B cell (primary cell): Measurements from ENCODE around the gene SNED1. TPM values are rescaled to one million over a fixed set of nuclear protein-coding genes. Genes with fewer than 3 reads are reported as not detected.

ENCODE experiments used
- ATAC-seq: fragments of 200-7000 bp; cut with Tn5 transposase; one replicate; pipeline ENCODE4 v1.10.0; 2021; ENCODE audit warnings: low read depth, mild to moderate bottlenecking, moderate number of reproducible peaks, moderate library complexity
- CTCF ChIA-PET: fragments of 350-600 bp; sonication (Branson Sonifier 250); formaldehyde crosslinking; loops from one replicate; lab custom pipeline; 2021; ENCODE audit warnings: antibody characterized with exemption, inconsistent platforms; lab: Charles Lee
- POLR2A ChIA-PET: fragments of 350-600 bp; sonication (Branson Sonifier 250); formaldehyde crosslinking; loops from one replicate; lab custom pipeline; 2021; ENCODE audit warnings: antibody characterized with exemption; lab: Charles Lee
- DNase-seq: peaks from one replicate; pipeline ENCODE4 v3.0.0; 2013
- H2AFZ ChIP-seq: 2 replicates; pipeline ENCODE4 v1.6.1; 2012; ENCODE audit warnings: mild to moderate bottlenecking, low read depth, low read length; ENCODE audit not compliant: insufficient read depth, poor library complexity, severe bottlenecking
- H3K27ac ChIP-seq, 2 donors: 1 replicate in 1 of 2; 2 replicates in 1 of 2; pipeline ENCODE4 v1.5.1; 2012 to 2013; ENCODE audit warnings: low read length in 2 of 2, mild to moderate bottlenecking in 2 of 2, moderate library complexity in 1 of 2
- H3K27me3 ChIP-seq, 4 experiments: fragments of 200-600 bp in 1 of 4; sonication (generic) in 1 of 4; replicated peaks in 1 of 4; 1 replicate in 2 of 4; 2 replicates in 2 of 4; pipeline versions ENCODE4 v1.6.1 to v1.7.0; 2013 to 2016; ENCODE audit warnings: low read length in 3 of 4, mild to moderate bottlenecking in 2 of 4, mixed read lengths in 1 of 4, moderate library complexity in 1 of 4; ENCODE audit not compliant: insufficient read depth in 4 of 4, control insufficient read depth in 3 of 4; ENCODE audit errors: control extremely low read depth in 1 of 4
- H3K36me3 ChIP-seq, 2 experiments: replicated peaks in 1 of 2; 1 replicate in 1 of 2; 2 replicates in 1 of 2; pipeline versions ENCODE4 v1.6.1 to v1.7.1; 2013; ENCODE audit warnings: low read length in 1 of 2; ENCODE audit not compliant: insufficient read depth in 2 of 2, control insufficient read depth in 1 of 2; ENCODE audit errors: control extremely low read depth in 1 of 2, extremely low read depth in 1 of 2
- H3K4me1 ChIP-seq, 2 donors: fragments of 200-600 bp in 1 of 2; sonication (generic) in 1 of 2; 1 replicate in 1 of 2; 2 replicates in 1 of 2; pipeline versions ENCODE4 v1.5.1 to v1.6.1; 2013 to 2017; ENCODE audit warnings: low read length in 2 of 2; ENCODE audit not compliant: control insufficient read depth in 2 of 2, insufficient read depth in 2 of 2
- H3K4me2 ChIP-seq: replicated peaks from 2 replicates; pipeline ENCODE3; 2012; ENCODE audit warnings: mild to moderate bottlenecking, low read depth, low read length; ENCODE audit not compliant: poor library complexity, severe bottlenecking
- H3K4me3 ChIP-seq, 5 experiments: fragments of 200-600 bp in 1 of 5; sonication (generic) in 1 of 5; 1 replicate in 3 of 5; 2 replicates in 2 of 5; pipeline versions ENCODE4 v1.5.1 to v1.7.0; 2011 to 2016; ENCODE audit warnings: low read length in 4 of 5, mild to moderate bottlenecking in 4 of 5, low read depth in 2 of 5, control low read depth in 1 of 5, moderate library complexity in 1 of 5; ENCODE audit not compliant: insufficient read depth in 1 of 5; ENCODE audit errors: control extremely low read depth in 1 of 5, extremely low read depth in 1 of 5
- H3K79me2 ChIP-seq: fragments of 200-600 bp; sonication (generic); one replicate; pipeline ENCODE4 v1.6.0; 2016; ENCODE audit warnings: low read length; ENCODE audit not compliant: control insufficient read depth, insufficient read depth
- H3K9ac ChIP-seq: fragments of 200-600 bp; sonication (generic); 2 replicates; pipeline ENCODE4 v1.6.1; 2017; ENCODE audit warnings: mild to moderate bottlenecking, low read length, moderate library complexity
- H3K9me3 ChIP-seq, 3 donors: one replicate each; pipeline versions ENCODE4 v1.6.1 to v1.7.1; 2013; ENCODE audit warnings: low read length in 2 of 3; ENCODE audit not compliant: control insufficient read depth in 2 of 3, insufficient read depth in 1 of 3; ENCODE audit errors: control extremely low read depth in 1 of 3
- H4K20me1 ChIP-seq: 2 replicates; pipeline ENCODE4 v1.6.0; 2012; ENCODE audit warnings: mild to moderate bottlenecking, low read length; ENCODE audit not compliant: insufficient read depth, control insufficient read depth, poor library complexity, severe bottlenecking
- H3K27ac Mint-ChIP-seq: one replicate; pipeline ENCODE4 v1.8.0; 2021; ENCODE audit warnings: mixed read lengths
- H3K27me3 Mint-ChIP-seq: one replicate; pipeline ENCODE4 v1.8.0; 2021; ENCODE audit warnings: mixed read lengths
- H3K4me1 Mint-ChIP-seq: one replicate; pipeline ENCODE4 v1.8.0; 2021; ENCODE audit warnings: mixed read lengths
- H3K4me3 Mint-ChIP-seq: one replicate; pipeline ENCODE4 v1.8.0; 2021; ENCODE audit warnings: mixed read lengths
- H3K9me3 Mint-ChIP-seq: one replicate; pipeline ENCODE4 v1.8.0; 2022; ENCODE audit warnings: mixed read lengths; ENCODE audit not compliant: insufficient read depth
- CTCF ChIP-seq: fragments of 200-600 bp; IDR thresholded peaks from one replicate; pipeline ENCODE4 v1.8.0; 2022; ENCODE audit warnings: antibody characterized with exemption, mild to moderate bottlenecking
- EZH2 ChIP-seq: IDR thresholded peaks from 2 replicates; pipeline ENCODE4 v1.6.1; 2012; ENCODE audit warnings: borderline replicate concordance, low read depth, mild to moderate bottlenecking, moderate library complexity, low read length; ENCODE audit not compliant: insufficient read depth, poor library complexity, severe bottlenecking
- WGBS: methylation state at CpG from one replicate; pipeline ENCODE4 v1.1.5; 2013; ENCODE audit warnings: missing lambda C conversion rate; ENCODE audit not compliant: insufficient coverage; 5-methylcytosine and 5-hydroxymethylcytosine counted together
- intact Hi-C: fragments of 100-400 bp; cut with micrococcal nuclease; formaldehyde crosslinking; loops from one replicate; pipeline ENCODE4 v1.10.0; 2022
- polyA plus RNA-seq: library from polyadenylated mRNA; depleted of rRNA; stranded (reverse); fragments of >200 nt; gene quantifications from 2 replicates; pipeline ENCODE4 v1.2.3, GENCODE V29; 2012
- total RNA-seq, 2 donors: library from RNA; stranded (reverse); fragments of 120-200 nt in 1 of 2; gene quantifications; 1 replicate in 1 of 2; 2 replicates in 1 of 2; pipeline versions ENCODE4 v1.2.3 to v1.2.4, GENCODE V29; 2013 to 2022

Gene SNED1
- total and polyA plus RNA-seq, 2 donors (not counting 1 experiment from before 2014, with no cell fraction given): 25.5 to 336 TPM

GRCh38 chr2:240990726-240991377 lies 7.6 kb upstream of the SNED1 start:
- H3K36me3 ChIP-seq: no peaks in the 10 kb centered on the region
- H3K9ac ChIP-seq: no peak overlapping the region
- ATAC-seq (no peak), DNase-seq (no peak)
- WGBS: 89% methylated on average over 13 of the region's 13 CpGs
- POLR2A ChIA-PET: no interaction called here
- peaks cover 0 to 4% (median 2%) of the 10 kb centered on the region in 4 experiments for H3K27me3 ChIP-seq
- H3K4me2 ChIP-seq: no peak overlapping the region
- intact Hi-C loops: no loop called here
- H3K79me2 ChIP-seq: no peaks in the 10 kb centered on the region
- H3K4me1 Mint-ChIP-seq: no peaks in the 10 kb centered on the region
- no peak overlapping the region for H3K4me3 ChIP-seq
- no peak overlapping the region for H2AFZ ChIP-seq
- no peaks in the 10 kb centered on the region for H3K9me3 Mint-ChIP-seq
- no peak overlapping the region for H3K4me3 Mint-ChIP-seq
- H3K27me3 Mint-ChIP-seq: peaks cover 12% of the 10 kb centered on the region
- H3K27ac Mint-ChIP-seq: no peak overlapping the region
- H3K27ac ChIP-seq: no peak overlapping the region
- CTCF ChIA-PET: interaction anchor here (0.5 kb wide), 1 partner anchor 173 kb away, joined by 3 read pairs; no protein-coding TSS in a partner anchor
- peaks cover 0 to 22% (median 0%) of the 10 kb centered on the region in 3 donors for H3K9me3 ChIP-seq
- TF ChIP-seq CTCF (no peak), EZH2 (no peak)
- no peaks in the 10 kb centered on the region for H3K4me1 ChIP-seq
- H4K20me1 ChIP-seq: no peaks in the 10 kb centered on the region

GRCh38 chr2:240991378-240992263 lies 6.8 kb upstream of the SNED1 start:
- Histone ChIP-seq H3K4me1 (no peaks in the 10 kb centered on the region), H3K27ac (no peak overlapping the region), H2AFZ (no peak overlapping the region), H3K9me3 (peaks cover 0 to 22% (median 0%) of the 10 kb centered on the region in 3 donors), H3K4me3 (no peak overlapping the region), H3K27me3 (peaks cover 0 to 9% (median 2%) of the 10 kb centered on the region in 4 experiments), H3K36me3 (no peaks in the 10 kb centered on the region), H3K79me2 (no peaks in the 10 kb centered on the region), H4K20me1 (no peaks in the 10 kb centered on the region), H3K4me2 (no peak overlapping the region), H3K9ac (no peak overlapping the region)
- Mint-ChIP-seq H3K27ac (no peak overlapping the region), H3K4me1 (no peaks in the 10 kb centered on the region), H3K4me3 (no peak overlapping the region), H3K27me3 (peaks cover 12% of the 10 kb centered on the region), H3K9me3 (no peaks in the 10 kb centered on the region)
- intact Hi-C loops: no loop called here
- ChIA-PET POLR2A (no interaction called here), CTCF (no interaction called here)
- TF ChIP-seq CTCF (no peak), EZH2 (no peak)
- DNase-seq: no peak
- ATAC-seq: no peak
- 87% methylated on average over 30 of the region's 33 CpGs for WGBS
